Measurements from ENCODE around the gene VAV2.

VAV2 gene

GRCh38 chr9:133950192-133950591 is 41.9 kb downstream of the VAV2 start:
- DNase-seq = no peak

DNA sequence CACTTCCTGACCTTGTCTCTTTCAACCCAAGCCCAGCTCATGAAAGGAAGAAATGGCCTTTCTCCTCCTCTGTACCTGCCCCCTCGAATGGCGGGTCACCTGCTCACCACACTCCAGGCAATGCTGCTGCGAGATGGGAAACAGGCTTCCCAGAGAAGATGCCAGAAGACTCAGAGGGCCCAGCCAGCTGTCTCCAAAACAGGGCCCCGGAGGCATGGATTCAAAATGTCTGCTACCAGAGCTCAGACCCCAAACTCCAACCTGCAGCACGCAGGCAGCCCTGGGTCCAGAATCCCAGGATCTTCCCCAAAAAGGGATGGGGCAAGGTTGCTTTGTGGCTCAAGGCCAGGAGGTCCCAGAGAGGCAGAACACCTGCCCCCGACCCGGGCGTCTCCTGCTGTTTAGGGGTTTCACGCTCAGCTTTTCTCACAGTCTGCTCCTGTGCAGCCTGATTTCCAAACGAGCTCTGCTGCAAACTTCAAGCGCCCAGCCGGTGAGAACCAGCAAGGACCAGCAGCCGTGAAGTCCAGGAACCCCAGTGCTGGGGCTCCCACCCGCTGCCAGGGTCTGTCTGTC is 42.5 kb downstream of the VAV2 start:
- no peak for DNase-seq

- no peak for DNase-seq
Observed at GRCh38 chr9:133948561-133949485, 43.3 kb downstream of the VAV2 start.

- no peak for DNase-seq
Observed at GRCh38 chr9:133948131-133948530, 44.0 kb downstream of the VAV2 start.

DNA sequence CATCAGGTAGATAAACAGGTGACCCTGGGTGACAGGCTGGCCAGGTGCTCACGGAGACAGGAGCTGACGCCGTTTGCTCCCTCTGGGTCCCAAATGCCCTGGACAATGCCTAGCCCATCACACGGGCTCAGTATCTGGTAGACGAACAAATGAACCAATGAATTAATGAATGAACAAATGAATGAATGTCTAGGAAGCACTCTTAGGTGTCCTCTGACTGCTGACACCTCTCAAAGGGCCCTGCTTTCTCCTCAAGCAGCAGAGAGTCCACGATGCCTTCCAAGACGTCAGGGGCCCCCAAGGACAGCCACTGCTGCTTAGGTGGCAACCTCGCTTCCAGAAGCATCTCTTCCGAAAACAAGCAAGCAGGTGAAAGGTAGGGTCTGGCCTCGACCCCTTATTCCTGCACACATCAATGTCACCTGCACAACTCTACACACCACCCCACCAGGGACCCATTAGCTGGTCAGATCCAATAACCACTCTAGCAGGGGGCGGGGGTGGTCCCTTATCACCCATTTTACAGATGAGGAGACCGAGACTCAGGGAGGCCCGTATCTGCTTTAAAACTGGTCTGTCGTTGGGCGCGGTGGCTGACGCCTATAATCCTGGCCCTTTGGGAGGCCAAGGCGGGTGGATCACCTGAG is 45.2 kb downstream of the VAV2 start:
- no peak for DNase-seq

DNA sequence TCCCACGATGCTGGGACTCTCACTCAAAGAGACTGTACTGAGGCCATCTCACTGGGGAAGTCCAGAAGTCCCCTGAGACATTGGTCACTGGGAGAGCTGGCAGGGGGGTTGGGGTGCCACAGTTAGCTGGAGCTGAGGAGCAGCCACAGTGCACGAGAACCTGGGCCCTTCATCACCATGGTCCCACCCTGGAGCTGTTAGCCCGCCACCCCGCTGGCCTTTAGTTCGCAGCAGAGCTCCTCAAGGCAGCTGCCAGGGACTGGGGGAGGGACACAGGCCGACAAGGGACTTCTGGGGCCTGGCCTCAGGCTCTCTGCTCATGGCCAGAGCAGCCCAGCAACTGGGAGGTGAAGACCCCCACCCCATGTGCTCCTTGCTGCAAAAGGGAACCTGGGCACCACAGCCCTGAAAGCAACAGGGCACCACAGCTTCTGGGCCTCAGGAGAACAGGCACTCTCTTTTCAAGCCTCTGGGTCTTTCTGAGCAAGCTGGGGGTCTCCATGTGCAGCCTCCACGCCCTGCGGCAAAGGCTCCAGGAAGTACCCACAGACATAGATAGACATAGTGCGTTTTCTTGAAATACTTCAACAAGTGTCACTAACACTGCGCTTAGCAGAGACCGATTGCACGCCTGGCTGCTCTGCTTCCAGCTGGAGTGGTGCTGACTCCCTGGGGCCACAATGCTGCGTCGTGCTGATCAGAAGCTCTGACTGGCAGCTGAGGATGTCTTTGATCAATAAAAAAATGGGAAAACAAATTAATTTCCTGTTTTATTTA is 46.0 kb downstream of the VAV2 start:
- no peak for DNase-seq

GRCh38 chr9:133945314-133945975 is 46.7 kb downstream of the VAV2 start:
- no peak for DNase-seq

DNA sequence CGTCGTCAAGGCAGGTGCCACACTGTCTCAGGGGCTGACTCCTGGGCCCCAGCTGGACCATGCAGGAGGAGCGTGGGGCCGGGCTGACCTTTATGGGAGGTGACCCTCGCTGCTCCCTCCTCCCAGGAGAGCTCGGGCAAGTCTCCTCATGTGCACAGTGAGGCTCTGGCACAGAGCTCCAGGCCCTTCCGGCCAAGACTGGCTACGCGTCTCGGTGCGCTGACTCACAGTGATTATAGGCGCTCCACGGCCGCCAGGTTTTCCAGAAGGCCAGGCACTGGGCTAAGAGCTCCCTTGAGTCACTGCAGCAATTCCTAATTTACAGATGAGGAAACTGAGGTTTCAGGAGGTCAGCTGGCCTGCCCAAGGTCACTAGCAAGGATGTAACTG is 47.4 kb downstream of the VAV2 start:
- no peak for DNase-seq

DNA sequence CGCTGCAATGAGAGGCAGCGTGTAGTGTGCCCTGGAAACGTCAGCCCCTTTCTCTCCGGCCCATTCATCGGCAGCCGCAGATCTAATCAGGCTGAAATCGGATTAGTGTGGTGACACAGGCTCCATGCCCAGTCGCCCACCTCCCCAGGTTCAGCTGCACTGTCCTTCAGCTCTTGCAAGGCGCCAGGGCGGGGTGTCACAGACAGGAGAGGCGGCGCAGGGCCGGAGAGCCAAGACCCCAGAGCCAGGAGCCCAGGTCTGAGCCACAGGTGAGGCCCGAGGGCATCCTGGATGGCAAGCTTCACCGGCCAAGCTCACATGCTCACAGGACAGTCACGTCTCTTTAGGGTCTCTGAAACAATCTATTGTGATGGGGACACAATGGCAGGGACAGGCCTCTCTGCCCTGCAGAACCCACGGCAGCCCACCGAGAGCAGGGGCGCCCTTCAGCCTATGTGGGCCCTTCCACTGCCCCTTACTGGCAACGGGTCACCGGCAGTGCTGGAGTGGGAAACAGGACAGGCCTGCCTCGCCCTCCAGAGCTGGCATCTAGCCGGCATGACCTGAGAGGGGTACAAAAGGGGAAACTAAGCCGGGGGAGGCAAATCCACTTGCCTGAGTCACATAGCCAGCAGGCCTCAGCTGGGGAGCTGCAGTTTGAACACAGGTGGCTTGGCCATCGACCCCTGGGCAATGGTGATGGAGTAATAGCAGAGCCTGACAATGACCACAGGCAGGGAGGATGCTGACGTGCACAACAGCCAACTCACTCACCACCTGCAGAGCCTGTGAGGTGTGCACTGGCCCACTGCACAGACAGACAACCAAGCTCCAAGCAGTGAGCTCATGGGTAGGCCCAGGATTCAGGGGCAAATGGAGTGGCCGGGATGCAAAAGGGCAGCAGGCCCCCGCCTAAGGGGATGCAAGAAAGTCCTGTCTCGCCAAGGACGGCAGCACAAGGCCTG is 48.1 kb downstream of the VAV2 start:
- DNase-seq = no peak

GRCh38 chr9:133943036-133943780 is 48.9 kb downstream of the VAV2 start:
- no peak for DNase-seq

DNA sequence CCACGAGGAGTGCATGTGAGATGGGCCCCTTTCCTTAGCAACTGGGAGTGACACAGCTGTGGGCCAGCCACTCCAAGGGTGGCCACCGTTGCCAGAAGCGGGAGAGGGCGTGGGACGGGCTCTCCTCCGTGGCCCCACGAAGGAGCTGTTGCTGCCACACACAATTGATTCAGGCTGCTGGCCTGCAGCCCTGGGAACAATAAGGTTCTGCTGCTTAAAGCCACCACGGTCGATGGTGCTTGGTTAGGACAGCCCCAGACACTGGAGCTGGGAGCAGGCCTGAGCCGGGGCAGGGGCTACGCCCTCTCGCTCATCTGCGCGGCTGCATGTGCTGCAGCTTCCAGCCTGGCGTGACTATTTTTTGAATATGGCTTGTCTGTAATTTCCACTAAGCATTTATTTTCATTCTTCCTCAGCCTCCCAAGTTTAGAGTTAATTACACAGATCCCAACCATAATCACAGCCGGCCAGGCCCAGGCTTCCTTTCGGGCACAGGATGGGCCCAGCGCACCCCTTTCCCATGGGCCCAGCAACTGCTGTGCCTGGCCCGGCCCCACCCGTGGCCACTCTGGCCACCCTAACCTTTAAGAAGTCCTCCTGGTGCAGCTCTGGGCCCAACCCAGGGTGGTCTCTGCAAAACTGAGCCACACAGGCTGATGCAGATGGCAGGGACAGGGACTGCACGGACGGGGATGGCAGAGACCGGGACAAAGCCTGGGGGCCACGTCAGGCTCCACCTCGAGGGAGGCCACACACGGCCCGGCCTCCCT is 49.7 kb downstream of the VAV2 start:
- no peak for DNase-seq

DNA sequence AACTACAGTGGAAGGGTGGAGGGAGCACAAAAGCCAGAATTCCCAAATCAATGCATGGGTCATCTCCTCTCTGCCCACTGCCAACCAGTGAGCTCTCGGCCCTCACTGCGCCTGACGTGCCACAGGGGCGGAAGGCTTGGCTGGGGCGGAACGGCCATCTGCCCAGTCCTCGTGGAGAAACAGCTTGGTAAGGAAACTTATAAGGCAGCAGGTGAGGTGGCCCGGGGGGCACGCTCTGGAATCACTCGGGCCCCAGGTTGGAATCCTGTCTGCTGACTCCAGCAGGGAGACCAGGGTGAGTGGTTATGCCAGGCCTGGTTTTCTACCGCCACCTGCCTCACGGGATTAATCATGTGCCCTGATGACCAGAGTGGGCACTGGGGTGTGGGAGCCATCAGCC is 52.3 kb downstream of the VAV2 start:
- no peak for DNase-seq

GRCh38 chr9:133939171-133939785 is 52.8 kb downstream of the VAV2 start:
- no peak for DNase-seq

DNA sequence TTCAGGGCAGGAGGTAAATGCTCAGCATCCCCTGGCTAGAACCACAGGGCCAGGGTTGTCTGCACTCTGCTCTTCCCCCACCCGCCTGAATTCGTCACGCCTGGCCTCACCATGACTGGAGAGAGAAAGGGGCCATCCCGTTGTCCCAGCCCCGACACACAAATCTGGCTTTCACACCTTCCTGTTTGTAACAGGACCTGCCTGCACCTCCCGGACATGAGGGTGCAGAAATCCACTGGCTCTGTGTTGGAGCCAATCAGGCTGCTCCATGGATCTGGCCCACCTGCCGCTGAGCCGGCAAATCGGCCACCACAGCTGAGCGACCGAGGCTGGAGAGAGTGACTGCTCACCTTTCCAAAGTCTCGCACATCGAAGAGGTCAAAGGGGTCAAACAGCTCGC is 53.4 kb downstream of the VAV2 start:
- no peak for DNase-seq

DNA sequence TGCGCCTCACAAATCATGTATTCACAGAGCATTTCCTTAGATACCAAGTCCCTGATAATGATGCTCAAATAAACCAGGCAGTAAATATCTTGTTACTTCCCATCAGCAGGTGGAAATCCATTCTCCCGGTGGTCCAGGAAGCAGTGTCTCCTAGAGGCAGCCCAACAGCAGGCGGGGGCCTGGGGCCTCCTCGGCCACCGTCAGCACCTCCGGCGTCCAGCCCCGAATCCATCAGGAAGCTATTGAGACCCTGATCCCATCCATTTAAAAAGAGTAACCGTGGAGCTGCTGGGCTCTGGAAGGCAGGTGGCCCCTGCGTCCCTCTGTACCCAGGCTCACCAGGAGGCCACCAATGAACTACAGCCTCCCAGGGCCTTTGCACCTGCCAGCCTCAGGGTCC is 54.0 kb downstream of the VAV2 start:
- DNase-seq = no peak

- DNase-seq = no peak
Observed at GRCh38 chr9:133937120-133937519, 55.0 kb downstream of the VAV2 start.

DNA sequence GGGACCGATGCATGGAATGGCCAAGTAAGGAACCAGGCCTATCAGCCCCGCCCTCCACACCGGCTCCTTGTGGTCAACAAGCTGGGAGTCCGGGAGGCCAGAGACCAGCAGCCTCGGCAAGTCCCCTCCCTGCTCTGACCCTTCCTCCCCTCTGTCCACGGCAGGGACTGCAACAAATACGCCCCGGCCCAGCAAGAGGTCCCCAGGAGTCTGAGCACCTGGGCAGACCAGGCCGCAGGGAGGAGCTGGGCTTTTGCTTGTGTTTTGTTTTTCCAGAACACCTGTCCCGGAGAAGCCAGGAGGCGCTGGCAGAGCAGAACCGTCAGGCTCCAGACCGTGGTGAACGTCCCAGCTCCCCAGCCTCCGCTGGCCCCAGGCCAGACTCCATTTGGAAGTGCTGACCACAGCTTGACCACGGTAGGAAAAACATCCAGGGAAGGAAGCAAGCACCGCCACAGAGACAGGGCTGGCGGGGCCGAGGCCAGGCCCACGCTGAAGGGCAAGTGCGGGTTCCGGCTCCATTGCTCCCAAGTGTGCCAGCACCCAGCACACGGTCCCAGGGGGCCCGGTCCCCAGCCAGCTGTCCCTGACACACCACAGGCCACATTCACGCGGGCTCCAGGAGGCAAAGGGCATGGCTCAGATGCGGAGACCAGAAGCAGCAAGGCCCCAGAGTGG is 56.7 kb downstream of the VAV2 start:
- no peak for DNase-seq

- no peak for DNase-seq
Observed at GRCh38 chr9:133934482-133935232, 57.5 kb downstream of the VAV2 start.

Data from OCI-M1 (cell line).